Subcutaneous adipose tissue (tissue), 4 donors: ENCODE results near the gene MTHFR. TPM values are rescaled to one million over a fixed set of nuclear protein-coding genes. Genes with fewer than 3 reads are reported as not detected.

ENCODE experiments used
- CTCF ChIP-seq: fragments of 450-650 bp; IDR thresholded peaks from one replicate; pipeline ENCODE4 v1.5.1; 2016; ENCODE audit warnings: low read depth, mild to moderate bottlenecking, control low read depth, antibody characterized with exemption, moderate library complexity
- total RNA-seq, 4 donors: library from RNA; depleted of rRNA; stranded (reverse); fragments of >200 nt; gene quantifications; one replicate each; pipeline ENCODE4 v1.1.0, GENCODE V29; 2016

The MTHFR gene
- total RNA-seq, 4 donors from 2014 or later: 13.4 to 38.8 (median 27.7) TPM

- no peak for TF ChIP-seq CTCF
These were observed 18.4 kb downstream of the MTHFR start for GRCh38 chr1:11787251-11787803.

GRCh38 chr1:11786168-11786567 lies 19.6 kb downstream of the MTHFR start:
- TF ChIP-seq CTCF: no peak

- no peak for TF ChIP-seq CTCF
These were observed 20.6 kb downstream of the MTHFR start for GRCh38 chr1:11784993-11785769.

- no peak for TF ChIP-seq CTCF
These were observed 21.3 kb downstream of the MTHFR start for GRCh38 chr1:11784256-11784992.

GRCh38 chr1:11783556-11783955 lies 22.2 kb downstream of the MTHFR start:
- TF ChIP-seq CTCF: no peak

- TF ChIP-seq CTCF: no peak
These were observed 23.5 kb downstream of the MTHFR start for GRCh38 chr1:11782127-11782708.

GRCh38 chr1:11781297-11781696 lies 24.5 kb downstream of the MTHFR start:
- no peak for TF ChIP-seq CTCF
